Stimulated activated CD4-positive, alpha-beta T cell treated with anti-CD3 and anti-CD28 coated beads, Interleukin-15, amount 100 ng/mL, for 24 hours (primary cell): Measurements from ENCODE around the gene GAK.
"Not testable (repeated sequence)": the region's sequence is repeated elsewhere in the genome, so short reads cannot be mapped to it uniquely, and the experiment has no call there.

ENCODE experiments used
- DNase-seq: peaks from one replicate; pipeline ENCODE4 v3.0.0-alpha.2; 2020

Gene GAK

DNA sequence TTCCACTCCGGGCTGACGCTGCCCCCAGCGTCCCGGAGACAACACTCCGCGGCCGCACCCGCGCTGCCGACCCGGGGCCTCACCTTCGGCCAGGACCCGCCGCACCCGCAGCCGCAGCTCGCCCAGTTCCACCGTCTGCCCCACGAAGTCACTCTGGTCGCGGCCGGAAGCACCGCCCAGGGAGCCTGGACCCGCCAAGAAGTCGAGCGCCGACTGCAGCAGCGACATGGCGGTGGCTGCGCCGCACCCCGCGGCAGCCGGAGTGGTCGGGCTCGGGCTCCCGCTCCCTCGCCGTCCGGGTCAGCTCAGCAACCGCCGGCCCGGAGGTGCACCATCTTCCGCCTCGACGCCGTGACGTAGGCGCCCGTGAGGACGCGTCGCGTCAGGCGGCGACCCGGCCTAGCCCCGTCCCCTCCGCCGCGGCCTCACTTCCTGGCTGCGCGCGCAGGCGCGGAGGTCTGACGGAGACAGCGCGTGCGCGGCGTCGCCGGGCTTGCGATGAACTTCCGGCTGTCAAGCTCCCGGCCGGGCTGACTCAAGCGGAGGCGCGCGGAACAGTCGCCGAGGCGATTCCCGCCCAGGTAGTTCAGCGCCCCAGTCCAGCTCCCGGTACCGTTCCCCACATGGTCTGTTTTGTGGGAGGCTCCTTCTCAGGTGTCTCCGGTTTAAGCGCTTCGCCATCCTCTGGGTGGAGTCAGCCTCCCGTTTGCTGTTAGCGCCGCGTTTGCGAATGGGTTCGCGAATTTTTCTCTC is at the start of gene GAK, which contains the start of gene TMEM175:
Gene GAK (minus strand): TSS at position 357 of the 753 bp plus-strand sequence. CDS start 129 bp downstream, at position 228.
Gene TMEM175 (plus strand): TSS at position 501 of the 753 bp plus-strand sequence. CDS start 15,280 bp downstream, outside the sequence.
- peak; percentile 96 for DNase-seq

DNA sequence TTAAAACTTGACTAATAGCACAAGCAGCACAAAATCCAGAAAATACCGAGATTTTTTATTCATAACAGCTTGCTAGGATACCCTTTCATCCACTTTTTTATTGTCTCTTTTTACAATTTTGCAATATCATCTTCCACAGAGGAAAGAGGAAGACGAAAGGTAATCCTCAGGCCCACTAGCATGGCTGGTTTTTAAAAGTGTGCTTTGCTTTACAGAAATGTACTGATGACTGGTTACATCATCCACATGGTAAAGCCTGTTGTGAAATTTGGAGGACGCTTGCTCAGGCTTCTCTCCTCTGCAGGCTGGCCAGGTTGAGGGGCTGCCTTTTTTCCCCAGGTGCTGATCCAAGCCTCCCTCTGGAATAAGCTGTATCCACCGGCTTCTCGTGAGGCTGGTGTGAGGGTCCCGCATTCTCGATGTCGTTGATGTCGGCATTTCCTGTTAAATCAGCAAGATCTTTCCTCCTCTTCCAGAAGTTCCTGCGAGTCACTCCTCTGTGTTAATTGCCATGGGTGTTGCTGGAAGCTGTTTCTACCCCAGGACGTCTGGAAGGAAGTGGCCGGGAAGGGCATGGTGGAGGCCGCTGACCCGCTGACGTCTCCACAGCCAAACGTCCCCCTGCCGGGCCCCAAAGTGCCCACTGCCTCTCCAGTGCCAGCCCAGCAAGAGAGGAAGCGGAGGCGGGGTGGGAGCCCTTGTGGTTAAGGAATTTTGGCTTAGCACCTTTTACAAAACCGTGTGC is 47.0 kb upstream of the GAK start:
- no peak for DNase-seq

DNA sequence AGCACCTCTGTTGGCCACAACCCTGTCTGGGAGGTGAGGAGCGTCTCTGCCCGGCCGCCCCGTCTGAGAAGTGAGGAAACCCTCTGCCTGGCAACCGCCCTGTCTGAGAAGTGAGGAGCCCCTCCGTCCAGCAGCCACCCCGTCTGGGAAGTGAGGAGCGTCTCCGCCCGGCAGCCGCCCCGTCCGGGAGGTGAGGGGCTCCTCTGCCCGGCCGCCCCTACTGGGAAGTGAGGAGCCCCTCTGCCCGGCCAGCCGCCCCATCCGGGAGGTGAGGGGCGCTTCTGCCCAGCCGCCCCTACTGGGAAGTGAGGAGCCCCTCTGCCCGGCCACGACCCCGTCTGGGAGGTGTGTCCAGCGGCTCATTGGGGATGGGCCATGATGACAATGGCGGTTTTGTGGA is 43.9 kb upstream of the GAK start:
- not testable (repeated sequence) for DNase-seq

DNA sequence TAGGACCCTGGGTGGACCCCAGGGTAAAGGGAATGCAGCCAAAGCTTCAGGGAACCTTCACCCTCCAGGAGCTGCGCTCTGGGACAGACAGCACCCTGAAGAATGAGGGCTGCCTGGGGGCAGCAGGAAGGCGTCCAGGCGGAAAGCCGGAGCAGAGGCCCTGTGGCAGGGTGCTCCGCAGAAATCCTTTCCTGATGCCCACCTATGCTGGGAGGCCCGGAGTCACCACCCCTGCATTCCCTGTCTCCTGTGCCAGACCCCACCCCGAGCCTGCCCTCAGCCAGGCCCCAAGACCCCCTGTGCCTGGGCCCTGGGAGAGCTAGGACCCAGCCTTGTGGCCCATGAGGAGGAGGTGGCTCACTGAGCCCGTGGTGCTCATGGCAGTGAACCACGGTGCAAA is 42.6 kb upstream of the GAK start:
- DNase-seq = no peak

DNA sequence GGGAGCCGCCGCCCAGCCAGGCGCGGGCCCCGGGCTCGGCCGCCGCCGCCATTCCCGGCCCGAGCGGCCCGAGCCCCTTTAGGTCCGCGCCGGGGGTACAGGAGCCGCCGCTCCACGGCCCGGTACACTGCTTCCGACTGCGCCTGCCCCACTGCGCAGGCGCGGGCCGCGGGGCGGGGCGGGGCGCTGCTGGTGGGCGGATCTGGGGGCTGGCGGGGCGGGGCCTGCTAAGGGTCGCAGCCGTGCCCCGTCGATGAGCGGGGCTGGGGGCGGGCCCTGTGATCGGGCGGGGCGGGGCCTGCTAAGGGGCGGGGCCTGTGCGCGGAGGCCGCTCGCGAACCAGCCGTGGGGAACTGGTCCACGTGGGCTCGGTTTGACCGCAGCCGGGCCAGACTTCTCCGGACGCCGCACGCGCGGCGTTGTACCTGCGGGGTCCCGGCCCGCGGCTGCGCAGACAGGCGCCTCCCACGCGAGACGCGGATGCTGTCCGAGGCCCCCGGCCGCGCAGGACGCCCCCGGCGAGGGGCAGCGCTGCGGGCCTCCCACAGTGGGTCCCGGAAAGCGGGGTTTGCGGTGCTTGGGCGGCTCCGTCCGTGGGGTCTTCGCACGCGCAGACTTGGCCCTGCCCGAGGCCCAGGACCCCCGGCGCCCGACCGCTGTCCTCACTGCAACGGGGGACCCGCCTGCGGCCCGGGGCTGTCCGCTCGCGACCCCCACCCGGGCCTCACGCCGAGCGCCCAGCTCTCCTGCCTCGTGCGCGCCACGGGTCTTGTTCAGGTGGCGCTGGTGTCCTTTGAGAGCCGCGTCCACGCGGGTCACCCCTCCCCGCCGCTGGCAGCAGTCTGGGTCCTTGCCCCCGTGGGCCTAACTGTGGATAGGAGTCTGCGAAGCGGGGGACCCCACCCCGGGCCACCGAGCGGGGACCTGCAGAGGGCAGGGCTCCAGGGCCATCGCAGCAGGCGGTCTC is 41.6 kb upstream of the GAK start, which contains the start of gene DGKQ:
Gene DGKQ (minus strand): TSS at position 139 of the 967 bp plus-strand sequence. CDS start 87 bp downstream, at position 52.
- DNase-seq = peak; percentile 85

DNA sequence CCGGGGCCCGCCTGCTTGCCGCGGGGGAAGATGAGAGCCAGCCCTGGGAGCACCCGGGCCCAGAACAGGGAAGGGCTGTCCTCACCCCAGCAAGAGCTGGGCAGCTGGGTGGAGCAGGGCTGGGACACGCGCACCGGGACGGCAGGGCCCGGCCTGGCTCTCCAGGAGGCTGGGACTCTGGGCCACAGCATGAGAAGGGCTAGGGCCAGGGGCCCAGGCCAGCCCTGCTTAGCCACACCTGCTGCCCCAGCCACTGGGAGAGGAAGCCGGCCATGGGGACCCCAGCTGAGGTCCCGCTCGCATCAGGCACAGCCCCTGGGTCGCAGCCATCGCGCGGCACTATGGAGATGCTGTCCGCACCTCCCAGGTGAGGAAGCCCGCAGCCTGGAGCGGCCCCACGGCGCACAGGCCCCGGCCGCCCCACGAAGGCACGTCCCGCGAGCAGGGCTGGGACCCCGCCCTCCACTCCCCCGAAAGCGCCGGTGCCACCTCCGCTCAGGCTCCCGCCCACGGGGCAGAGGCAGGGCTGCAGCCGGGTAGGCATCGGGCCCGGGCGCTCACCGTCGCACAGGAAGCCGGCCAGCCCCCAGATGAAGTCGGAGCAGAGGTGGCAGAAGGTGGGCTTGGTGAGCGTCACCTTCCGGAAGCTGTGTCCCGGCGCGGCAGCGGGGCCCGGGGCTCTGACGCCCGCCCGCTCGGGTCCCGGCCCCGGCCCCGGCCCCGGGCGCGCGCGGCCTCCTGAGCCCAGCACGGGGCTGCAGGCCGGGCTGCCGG is 40.7 kb upstream of the GAK start:
- DNase-seq = peak; percentile 66

DNA sequence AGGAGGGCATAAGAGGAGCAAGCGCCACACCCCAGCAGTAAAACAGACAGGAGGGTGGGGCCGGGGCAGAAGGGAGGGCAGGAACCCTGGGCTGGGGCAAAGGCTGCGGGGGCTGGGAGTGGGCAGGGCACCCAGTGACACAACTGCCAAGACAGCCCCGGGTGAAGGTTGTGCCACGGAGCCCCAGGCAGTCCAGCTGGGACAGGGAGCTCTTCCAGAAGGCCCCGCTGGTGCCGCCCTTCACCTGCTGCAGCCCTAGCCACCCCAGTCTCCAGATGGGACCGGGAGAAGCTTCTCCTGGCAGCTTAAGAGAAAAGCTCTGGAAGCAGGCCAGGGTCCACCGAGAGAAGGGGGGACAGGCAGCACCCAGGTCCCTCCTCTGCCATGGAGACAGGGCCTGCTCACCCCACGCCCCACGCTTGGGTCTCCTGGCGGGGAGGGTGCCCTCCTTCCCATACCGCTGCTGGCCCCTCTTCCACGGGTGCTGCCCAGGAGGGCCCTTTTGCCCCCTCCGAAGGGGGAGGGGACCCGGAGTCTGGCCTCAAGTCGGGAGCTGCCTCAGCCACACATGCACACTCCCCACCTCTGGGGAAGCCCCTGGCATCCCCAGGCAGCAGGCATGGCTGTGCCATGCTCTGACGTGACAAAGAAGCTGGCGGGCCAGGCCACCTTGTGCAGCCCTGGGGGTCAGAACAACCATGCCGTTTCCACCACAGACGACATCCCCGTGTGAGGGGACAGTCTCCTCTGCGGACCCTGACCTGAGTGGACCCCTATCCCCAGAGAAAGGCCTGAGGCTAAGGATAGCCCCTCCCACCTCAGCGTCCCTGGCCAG is 39.8 kb upstream of the GAK start:
- no peak for DNase-seq

DNA sequence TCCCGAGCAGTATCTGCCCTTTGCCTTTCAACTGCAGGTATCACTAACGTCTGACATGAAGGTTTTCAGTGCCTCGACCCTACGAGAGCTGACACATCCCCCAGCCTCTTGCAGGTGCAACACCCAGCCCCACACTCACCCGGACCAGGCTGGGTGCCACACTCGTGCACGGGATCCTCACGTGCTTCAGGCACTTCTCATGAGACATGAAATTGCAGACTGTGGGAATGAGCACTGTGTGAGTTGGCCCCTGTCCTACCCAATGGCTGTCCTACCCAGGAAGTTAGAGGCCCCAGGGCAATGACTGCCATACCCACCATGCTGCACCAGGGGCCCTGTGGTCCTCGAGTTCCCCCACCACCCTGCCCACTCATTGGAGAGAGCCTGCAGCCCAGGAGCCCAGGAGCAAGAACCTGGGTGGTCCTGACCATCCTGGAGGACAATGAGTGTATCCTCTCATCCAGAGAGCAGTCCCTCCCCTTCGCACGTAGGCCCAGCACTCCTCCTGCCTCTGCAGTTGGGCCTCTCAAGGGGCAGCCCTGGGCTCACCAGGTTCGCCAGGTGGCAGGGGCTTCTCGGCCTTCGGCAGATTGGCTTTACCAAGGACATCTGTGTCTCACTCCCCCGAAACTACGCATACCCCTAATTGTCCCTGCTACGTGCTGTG is 38.9 kb upstream of the GAK start:
- no peak for DNase-seq

DNA sequence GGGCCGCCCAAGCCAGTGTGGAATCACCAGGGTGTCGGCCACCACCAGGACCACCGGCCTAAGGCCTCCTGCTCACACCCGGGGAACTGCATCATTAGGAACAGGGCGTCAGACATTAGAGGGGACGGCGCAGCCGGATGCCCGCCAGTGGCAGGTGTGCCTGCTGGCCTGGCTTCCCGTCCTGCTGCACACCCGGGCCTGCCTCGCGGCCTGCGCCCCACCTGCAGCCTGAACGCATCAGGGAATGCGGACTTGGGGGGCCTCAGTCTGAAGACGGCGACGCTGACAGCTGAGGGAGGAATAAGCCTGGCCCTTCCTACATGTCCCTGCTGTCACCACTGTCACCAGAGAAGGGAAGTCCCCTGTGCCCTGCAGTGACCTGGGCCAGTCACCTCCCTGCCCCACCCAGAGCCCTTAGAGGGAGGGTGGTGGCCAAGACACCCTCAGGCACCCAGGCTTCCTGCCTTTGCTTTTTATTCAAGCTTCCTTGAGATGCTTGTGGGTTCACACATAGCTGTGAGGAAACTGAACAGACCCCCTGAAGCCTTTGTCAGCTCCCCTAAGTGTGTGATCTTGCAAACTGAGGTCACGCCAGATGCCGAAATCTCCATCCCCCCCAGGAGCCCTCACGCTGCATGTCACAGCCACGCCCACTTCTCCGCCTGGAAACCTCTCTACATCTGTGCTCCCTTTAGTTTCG is 38.1 kb upstream of the GAK start:
- DNase-seq = no peak

DNA sequence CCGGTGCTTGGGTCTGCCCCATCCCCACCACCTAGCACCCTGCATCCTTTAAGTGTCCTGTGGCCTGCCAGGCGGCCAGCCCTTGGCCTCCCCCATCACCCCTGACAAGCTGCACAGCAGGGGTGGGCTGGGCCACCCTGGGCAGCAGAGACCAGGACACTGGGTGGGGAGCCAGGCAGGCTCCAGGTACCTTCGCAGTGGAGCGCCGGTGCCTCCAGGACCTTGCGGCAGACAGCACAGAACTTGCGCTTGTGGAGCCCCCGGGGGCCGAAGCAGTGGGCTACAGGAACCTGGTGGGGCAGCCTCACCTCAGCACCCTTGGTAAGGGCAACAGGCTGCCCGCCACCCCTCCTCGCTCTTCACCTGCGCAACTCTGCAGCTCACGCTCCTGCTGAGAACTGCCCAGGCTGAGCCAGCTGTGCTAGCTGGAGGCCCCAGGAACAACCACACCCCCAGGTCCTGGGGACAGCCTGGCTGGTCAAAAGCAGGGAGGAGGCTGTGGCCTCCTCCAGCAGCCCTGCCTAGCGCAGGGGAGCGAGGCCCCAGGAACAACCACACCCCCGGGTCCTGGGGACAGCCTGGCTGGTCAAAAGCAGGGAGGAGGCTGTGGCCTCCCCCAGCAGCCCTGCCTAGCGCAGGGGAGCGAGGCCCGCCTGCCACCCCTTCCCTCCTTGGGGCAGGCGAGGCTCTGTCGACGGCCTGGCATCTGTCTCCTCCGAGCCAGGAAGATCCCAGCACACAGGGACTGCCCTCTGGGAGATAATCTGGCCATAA is 36.7 kb upstream of the GAK start:
- DNase-seq = no peak

DNA sequence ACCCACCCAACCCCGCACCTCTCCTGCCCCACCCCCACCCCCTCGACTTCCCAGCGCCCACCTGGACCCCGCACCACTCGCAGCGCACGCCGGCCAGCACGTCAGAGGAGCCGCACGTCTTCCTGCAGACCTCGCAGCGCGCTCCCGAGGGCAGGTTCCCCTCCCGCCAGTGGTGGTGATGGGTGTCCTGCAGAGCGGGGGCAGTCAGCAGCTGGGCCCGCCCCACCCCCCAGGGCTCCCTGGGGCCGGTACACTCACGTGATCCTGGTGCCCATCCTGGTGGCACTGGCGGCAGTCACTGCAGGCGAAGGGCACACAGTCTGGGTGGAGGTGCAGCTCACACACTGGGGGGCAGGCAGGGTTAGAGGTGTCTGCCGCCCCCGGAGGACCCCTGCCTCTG is 36.1 kb upstream of the GAK start:
- DNase-seq = no peak

DNA sequence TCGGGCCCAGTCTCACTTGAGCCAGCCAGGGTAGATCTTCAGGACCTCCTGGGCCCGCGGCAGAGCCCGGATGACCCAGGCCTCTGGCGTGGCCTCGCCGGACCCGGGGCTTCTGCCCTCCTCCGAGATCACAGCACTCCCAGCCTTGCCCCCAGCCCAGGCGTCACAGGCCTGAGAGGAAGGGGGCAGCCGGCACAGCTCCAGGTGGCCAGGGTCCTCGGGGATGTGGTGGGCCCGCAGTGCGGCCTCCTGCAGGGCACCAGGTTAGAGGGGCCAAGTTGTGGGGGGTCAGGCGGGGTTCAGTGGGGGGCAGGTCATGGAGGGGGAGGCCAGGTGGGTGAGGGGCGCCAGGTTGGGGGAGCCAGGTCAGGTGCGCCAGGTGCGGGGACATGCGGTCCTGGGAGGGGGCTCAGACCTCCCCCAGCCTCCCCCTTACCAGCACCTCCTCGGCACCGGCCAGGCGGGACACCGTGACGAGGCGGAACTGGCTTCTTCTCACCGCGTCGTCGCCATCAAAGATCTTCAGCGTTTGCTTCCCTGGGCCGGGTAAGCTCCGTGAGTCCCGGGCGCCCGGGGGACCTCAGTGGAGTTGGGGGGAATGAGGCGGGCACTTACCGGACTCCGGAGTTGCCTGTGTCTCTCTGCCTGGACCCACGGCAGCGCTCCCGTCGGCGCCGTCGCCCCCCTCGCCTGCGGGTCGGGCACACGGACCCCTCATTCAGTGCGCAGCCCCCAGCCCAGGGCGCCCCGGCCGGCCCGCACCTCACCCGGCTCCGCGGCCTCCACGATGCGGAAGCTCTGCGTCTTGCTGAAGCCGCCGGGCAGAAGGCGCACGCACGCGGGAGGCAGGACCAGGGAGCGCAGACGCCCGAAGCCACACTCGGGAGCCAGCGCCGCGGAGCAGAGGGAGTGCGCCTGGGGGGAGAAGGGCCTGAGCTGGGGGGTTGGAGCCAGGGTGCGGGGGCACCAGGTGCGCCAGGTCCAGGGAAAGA is 35.3 kb upstream of the GAK start:
- no peak for DNase-seq

DNA sequence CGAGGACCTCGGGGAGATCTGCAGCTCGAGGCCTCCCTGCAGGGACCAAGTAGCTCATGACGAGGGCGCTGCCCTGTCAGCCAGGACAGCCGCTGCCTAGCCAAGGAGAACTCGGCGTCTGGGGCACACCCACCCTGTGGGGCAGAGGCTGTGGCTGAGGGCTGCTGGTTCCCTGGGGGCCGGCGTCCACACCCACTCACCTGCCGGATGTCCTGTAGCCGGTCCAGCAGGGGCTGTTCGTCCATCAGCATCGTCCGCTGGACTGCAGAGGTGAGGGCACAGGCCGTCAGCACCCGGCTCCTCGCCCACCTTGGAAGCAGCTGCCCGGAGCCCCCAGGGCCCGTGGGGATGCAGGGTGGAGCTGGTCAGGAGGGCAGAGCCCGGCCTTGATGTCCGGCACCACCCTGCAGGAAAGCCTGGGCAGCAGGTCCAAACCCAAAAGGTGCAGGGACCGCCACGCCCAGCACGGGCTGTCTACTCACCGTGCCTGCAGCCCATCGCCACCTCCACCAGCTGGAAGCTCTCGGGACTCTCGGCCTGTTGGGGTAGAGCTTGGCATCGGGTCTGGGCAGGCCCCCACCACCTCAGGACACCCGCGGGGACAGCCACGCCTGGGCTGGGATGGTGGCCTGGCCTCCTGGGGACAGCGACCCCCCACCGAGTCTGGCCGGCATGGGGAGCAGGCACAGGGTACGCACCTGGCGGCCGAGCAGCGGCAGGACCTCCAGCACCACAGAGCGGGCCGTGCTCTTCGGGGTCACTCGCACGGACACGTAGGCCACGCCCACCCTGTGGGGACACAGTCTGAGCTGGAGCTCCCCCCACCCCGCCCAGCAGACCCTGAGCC is 34.4 kb upstream of the GAK start:
- no peak for DNase-seq

DNA sequence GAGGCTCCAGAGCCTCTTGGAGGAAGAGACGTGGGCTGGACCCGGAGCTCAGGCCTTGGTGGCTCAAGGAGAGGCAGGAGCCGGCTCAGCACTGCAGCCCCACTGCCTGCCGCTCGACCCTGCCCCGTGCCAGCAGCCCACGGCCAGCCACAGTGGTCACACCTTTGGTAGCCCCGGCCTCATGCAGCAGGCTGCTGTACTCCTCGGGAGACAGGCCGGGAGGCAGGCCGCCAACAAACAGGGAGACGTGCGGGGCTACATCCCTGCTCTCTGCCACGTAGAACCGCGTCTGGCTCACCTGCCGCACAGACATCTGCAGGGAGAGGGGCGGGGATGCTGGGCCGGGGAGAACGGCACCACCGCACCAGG is 33.6 kb upstream of the GAK start:
- no peak for DNase-seq

DNA sequence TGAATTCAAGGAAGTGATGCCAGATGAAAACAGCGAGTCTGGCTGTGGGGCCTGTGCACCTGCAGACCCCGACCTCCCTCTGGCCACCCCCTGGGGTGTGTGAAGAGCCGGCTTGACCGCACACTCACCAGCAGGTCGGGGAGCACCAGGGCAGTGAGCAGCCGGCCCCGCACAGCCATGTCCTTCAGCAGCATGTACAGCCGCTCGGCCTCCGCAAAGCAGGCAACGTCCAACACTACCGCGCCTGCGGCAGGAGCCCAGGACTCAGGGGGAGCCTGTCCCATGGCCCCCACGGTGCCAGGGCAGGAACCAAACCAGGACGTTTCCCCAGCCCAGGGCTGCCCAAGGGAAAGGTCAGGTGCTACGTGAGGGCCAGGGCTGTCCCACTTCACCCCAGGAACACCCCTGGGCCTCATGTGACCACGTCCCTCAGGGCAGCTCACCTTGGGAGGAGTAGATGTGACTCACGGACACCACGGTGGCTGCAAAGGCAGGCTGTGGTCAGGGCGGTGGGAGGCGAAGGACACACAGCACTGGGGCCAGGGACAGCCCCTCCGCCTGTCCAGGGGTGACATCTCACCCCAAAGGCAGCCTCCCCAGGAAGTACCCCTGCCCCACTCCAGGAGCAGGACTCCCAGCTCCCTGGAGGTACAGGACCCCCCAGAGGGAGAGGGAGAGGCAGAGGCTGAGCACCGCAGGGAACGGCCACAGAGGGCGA is 33.1 kb upstream of the GAK start:
- DNase-seq = no peak

DNA sequence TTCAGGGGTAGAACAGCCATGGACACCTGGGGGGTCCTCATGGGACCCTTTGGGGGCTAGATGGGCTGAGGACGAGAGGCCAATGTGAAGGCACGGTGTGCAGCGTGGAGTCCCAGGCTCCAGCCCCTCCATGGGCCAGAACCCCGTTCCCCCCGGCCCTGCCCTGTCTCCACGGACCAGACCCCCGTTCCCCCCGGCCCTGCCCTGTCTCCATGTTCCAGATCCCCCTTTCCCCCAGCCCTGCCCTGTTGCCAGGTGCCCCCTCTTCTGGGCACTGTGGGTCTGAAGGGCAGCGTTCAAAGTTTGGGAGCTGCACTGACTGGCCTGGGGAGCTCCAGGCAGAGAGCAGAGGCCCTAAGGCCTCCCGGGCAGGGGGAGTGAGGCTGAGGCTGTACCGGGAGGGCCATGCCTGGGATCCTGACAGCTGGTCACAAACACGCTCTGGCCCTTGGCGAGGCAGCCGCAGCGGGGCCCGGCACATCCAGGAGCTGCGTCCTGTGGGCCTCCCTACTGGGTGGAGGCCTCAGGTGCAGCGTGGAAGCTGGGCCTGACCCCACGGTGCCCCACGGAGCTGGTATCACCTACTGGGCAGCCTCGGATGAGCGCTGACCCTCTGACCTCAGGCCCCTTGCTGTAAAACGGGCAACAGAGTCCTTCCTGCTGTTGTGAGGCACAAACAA is 32.4 kb upstream of the GAK start:
- DNase-seq = no peak
